ENCODE measurements around the gene DFFB. TPM values are rescaled to one million over a fixed set of nuclear protein-coding genes. Genes with fewer than 3 reads are reported as not detected.

Gene DFFB
- total RNA-seq, 4 donors from 2014 or later = 1.6 to 8.2 (median 3.2) TPM

- Histone ChIP-seq H3K27ac (no peak overlapping the region), H3K27me3 (peaks cover 0 to 4% (median 0%) of the 10 kb centered on the region in 4 donors), H3K9me3 (no peaks in the 10 kb centered on the region), H3K4me1 (peaks cover 4 to 32% (median 4%) of the 10 kb centered on the region in 3 donors), H3K36me3 (no peaks in the 10 kb centered on the region), H3K4me3 (no peak overlapping the region)
- 78 to 80% methylated on average over 14 to 17 of the region's 24 CpGs for WGBS, 2 donors
- TF ChIP-seq CTCF (IDR thresholded peaks at IDR 0.05) (no peak), POLR2A (IDR thresholded peaks at IDR 0.05) (no peak)
- DNase-seq = no peak
- intact Hi-C loops (cut with DNase I) = loop anchor here (5.0 kb wide), 1 partner anchor 47 kb away; the partner anchor contains the start of genes CEP104 and DFFB
These were observed 46.9 kb downstream of the DFFB start for GRCh38 chr1:3904006-3904842.

GRCh38 chr1:3904843-3905185 is 47.5 kb downstream of the DFFB start:
- Histone ChIP-seq H3K27me3 (peaks cover 0 to 4% (median 0%) of the 10 kb centered on the region in 4 donors), H3K4me1 (peaks cover 0 to 26% (median 0%) of the 10 kb centered on the region in 3 donors), H3K27ac (no peak overlapping the region), H3K9me3 (no peaks in the 10 kb centered on the region), H3K4me3 (no peak overlapping the region), H3K36me3 (no peaks in the 10 kb centered on the region)
- TF ChIP-seq POLR2A (IDR thresholded peaks at IDR 0.05) (no peak), CTCF (IDR thresholded peaks at IDR 0.05) (no peak)
- intact Hi-C loops (cut with DNase I) = loop anchor here (5.0 kb wide), 1 partner anchor 48 kb away; the partner anchor contains the start of genes CEP104 and DFFB
- DNase-seq = no peak
- WGBS, 2 donors = 90 to 93% methylated on average over 4 of the region's 4 CpGs

- no peak for DNase-seq
- peaks cover 0 to 9% (median 0%) of the 10 kb centered on the region in 4 donors for H3K27me3 ChIP-seq
- no peak overlapping the region for H3K27ac ChIP-seq
- H3K4me3 ChIP-seq = no peak overlapping the region
- H3K36me3 ChIP-seq = no peaks in the 10 kb centered on the region
- intact Hi-C loops (cut with DNase I) = no loop called here
- peaks cover 0 to 26% (median 0%) of the 10 kb centered on the region in 3 donors for H3K4me1 ChIP-seq
- WGBS, 2 donors = 82 to 90% methylated on average over 19 of the region's 19 CpGs
- TF ChIP-seq POLR2A (IDR thresholded peaks at IDR 0.05) (no peak), CTCF (IDR thresholded peaks at IDR 0.05) (no peak)
- H3K9me3 ChIP-seq = no peaks in the 10 kb centered on the region
These were observed 48.1 kb downstream of the DFFB start for GRCh38 chr1:3905266-3905952.

- 80 to 81% methylated on average over 13 to 14 of the region's 18 CpGs for WGBS, 2 donors
- intact Hi-C loops (cut with DNase I) = no loop called here
- Histone ChIP-seq H3K27me3 (peaks cover 0 to 16% (median 0%) of the 10 kb centered on the region in 4 donors), H3K4me1 (peaks cover 3 to 30% (median 3%) of the 10 kb centered on the region in 3 donors), H3K36me3 (no peaks in the 10 kb centered on the region), H3K4me3 (no peak overlapping the region), H3K27ac (no peak overlapping the region), H3K9me3 (no peaks in the 10 kb centered on the region)
- no peak for TF ChIP-seq POLR2A (IDR thresholded peaks at IDR 0.05)
- no peak for TF ChIP-seq CTCF (IDR thresholded peaks at IDR 0.05)
- no peak for DNase-seq
These were observed 48.8 kb downstream of the DFFB start for GRCh38 chr1:3905953-3906671.

Measured in esophagus squamous epithelium (tissue), 5 donors.